HK-2 (cell line): ENCODE data around the gene UVRAG.
"Not testable (repeated sequence)": the region's sequence is repeated elsewhere in the genome, so short reads cannot be mapped to it uniquely, and the experiment has no call there.

Experiments
- DNase-seq: peaks from one replicate; pipeline ENCODE4 v3.0.0-alpha.2; 2018; ENCODE audit not compliant: unreplicated experiment

UVRAG gene

DNA sequence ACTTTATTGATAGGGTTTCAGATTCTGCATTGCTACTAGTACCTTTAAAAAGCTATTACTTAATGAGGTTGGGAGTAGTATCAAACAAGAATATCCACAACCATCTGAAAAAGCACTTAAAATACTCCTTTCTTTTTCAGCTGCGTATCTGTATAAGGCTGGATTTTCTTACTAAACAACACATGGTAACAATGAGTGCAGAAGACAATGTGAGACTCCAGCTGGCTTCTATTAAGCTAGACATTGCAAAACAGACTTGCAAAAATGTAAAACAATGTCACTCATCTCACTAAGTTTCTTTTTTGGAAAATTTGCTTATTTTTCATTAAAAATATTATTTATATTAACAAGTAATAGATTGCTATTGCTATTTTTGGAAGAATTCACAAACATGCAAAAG lies 258.7 kb downstream of the UVRAG start:
- DNase-seq: no peak

DNA sequence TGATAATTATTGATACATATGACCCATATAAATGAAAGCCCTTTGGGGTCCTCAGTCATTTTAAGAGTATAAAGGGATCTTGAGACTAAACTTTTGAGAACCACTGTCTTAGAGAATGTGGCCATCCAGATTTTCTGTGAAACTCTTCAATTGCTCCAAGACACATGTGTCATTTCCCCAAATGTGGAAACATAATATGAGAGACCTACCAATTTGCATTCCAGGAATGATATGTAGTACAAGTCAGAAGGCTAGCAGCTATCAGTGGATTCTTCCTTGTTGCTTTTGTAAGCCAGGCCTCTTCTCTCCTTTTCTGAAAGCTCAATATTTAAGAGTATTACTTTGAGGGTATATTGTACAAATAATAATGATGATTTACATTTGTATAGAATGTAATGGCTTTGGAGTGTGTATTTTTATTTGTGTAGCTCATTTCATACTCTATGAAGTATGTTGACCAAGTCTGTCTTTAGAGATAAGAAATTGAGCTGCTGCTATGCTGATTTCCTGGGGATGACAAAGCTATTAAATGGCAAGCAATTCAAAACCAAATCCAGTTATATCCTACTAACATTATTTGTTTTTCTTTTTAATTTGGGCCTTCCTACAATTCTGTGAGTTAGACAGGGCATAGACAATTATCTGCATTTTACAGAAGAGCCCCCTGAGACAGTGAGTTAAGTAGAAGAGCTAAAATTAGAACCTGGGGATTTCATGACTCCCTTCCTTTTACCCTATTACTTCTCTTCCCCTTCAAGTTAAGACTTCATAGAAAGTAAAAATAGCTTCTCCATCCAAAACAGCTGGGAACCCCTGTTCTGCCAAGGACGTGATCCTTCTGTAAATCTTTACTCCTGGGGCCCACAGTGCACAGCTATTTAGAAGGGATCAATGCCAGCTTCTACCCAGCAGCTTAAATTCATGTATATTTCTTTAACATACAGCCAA lies 259.4 kb downstream of the UVRAG start:
- no peak for DNase-seq

DNA sequence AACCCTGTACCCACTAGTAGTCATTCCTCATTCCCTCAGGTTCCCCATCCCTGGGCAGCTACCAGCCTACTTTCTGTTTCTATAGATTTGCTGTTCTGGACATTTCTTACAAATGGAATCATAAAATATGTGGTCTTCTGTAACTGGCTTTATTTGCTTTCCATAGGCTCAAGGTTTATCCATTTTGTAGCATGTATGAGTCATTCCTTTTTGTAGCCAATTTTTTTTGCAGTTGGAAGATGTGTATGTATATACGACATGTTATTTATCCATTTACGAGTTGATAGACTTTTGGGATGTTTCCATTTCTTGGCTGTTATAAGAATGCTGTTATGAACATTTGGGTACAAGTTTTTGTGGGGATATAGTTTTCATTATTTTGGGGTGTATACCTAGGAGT lies 260.7 kb downstream of the UVRAG start:
- no peak for DNase-seq

DNA sequence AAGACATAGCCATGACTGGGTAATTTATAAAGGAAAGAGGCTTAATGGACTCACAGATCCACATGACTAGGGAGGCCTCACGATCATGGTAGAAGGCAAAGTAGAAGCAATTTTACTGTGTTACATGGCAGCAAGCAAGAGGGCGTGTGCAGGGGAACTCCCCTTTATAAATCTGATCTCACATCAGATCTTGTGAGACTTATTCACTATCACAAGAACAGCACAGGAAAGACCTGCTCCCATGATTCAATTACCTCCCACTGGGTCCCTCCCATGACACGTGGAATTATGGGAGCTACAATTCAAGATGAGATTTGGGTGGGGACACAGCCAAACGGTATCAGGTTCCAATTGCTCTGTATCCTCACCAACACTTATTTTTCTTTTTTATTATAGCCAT lies 261.2 kb downstream of the UVRAG start:
- not testable (repeated sequence) for DNase-seq

DNA sequence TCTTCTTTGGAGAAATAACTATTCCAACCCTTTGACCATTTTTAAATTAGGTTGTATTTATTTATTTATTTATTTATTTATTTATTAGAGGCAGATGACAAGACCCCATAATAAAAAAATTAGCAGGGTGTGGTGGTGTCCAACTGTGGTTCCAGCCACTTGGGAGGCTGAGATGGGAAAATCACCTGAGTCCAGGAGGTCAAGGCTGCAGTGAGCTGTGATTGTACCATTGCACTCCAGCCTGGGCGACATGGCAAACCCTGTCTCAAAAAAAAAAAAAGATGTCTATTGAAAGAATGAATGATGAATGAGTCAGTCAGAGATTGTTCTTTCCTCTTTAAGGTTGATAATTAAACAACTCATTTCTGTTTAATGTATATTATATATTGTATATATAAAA lies 261.7 kb downstream of the UVRAG start:
- no peak for DNase-seq

DNA sequence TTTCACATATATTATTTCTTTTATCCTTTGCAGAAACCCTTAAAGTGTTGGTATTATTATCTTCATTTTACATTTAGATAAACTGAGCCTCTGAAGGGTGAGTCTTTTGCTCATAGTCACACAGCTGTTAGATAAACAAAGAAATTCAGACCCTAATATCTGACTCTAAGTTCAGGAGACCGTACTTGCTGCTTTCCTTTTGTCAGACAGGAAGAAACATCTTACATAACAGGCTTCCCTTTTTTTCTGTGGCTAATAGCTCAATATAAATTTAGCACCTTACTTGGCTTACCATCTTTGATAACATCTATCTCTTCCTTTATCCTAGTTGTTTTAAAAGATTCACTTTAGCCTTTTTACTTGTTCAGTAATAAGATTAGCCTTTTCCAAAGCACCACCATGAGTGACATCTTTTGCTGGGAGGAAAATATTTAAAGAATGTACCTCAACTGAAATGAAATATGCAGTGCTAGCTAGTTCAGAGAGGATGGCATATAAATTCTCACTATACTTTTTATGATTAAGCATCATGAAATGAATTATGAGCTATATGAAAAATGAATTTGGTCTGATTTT lies 262.7 kb downstream of the UVRAG start:
- no peak for DNase-seq

DNA sequence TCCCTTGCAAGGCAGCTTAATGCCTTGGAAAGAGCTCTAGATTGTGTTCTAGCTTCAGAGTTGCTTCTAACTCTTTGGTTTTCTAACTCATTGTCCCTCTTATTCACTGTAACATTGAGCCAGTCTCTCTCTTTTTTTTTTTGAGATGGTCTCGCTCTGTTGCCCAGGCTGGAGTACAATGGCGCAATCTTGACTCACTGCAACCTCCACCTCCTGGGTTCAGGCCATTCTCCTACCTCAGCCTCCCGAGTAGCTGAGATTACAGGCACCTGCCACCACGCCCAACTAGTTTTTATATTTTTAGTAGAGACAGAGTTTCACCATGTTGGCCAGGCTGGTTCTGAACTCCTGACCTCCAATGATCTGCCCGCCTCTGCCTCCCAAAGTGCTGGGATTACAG lies 266.1 kb downstream of the UVRAG start:
- DNase-seq: not testable (repeated sequence)

DNA sequence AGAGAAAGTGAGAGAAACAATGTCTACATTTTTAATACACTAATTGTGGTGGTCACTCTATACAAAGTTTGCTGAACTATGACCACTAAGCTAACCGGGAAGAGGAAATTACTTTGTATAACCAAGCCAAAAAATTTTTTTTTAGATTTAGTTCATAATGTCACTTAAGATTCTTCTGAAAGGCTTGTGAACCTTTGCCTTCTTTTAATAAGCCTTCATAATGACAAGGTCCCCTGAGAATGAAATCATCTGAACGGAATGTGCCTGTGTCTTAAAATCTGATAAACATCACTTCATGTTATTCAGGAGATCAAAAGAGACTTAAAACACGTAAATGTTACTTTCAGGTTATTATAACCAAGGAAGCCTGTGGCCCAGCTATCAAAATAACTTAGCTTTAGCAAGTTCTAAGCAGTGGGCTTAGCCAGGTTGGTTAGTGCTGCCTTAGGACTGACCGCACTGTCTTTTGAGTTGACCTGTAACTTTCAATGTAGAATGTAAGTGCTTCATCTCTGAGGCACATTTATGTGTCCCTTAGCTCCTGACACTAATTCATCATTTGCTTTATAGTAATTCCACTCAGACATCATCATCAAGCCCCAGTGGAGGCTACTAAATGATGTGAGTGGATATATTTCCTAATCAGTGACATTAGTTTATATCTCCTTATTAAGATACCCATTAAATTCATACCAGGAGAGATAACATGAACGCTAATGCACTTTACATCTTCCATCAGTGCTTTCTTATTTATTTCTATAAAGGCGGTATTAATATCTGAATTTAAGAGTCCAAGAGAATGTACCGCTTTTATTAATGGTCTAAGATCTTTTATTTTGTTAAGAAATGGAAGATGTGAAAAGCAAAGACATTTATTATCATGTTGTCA lies 268.8 kb downstream of the UVRAG start:
- no peak for DNase-seq

DNA sequence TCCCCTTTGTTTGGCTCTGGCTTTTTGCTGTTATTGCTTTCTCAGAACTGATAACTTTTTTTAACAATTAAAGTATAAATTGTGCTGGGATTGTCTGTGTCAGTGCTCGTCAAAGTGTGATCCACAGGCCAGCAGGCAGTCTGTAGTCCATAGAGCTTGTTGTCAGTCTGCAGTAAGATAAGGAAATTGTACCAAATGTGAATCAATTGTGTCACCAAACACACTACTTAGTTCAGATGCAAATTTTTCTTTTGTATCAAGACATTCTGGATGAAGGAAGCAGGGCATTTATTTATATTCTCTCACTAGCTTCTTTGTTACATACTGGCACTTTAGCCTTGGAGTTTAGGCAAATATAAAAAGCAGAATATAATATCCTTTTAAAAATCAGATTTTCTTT lies 270.3 kb downstream of the UVRAG start:
- DNase-seq: no peak

DNA sequence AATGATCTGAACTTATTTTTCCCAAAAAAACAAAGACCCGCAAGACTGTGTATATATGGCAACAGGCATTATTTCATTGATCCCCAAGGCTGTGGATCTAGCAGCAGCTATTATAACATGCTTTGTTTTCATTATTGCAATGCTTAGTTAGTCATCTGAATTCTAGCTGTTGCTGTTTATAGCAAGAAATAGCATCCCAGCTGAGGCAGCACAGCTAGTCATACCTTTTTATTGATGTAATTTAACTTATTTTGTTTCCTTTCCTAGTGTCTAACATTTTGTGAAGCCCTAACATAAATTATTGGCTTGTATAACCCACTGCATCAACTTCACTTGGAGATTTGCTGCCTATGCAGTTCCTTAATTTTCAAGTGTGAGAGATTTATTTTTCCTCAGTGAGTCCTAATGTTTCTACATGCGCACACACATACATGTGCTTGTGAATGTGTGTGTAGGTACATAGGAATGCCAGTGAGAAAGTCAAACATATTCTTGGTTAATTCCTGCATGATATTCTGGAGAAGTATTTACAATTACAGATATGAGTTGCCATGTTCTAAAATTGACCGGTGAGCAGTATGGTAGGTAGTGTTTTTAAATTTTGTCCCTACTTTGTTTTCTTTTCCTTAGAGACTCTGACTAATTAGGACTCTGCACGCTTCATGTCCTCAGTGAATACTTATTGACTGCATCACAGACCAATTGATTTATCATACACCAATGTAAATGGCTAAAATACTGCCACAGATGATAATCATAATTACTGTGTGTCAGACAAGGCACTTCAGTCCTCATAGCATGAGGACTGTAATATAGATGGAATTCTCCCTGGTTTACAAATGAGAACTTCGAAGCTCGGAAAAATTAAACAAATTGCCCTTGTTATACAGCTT lies 272.0 kb downstream of the UVRAG start:
- no peak for DNase-seq

DNA sequence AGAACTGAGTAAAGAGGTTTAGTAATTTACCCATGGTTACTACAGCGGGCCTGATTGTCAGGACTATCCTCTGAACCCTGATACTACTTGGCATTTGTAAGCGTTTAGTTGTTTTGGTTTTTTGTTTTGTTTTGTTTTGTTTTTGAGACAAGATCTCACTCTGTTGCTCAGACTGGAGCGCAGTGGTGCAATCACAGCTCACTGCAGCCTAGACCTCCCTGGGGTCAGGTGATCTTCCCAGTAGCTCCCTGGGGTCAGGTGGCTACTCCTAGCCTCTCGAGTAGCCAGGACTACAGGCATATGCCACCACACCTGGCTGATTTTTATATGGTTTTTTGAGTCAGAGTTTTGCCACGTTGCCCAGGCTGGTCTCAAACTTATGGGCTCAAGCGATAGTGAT lies 272.7 kb downstream of the UVRAG start:
- no peak for DNase-seq

DNA sequence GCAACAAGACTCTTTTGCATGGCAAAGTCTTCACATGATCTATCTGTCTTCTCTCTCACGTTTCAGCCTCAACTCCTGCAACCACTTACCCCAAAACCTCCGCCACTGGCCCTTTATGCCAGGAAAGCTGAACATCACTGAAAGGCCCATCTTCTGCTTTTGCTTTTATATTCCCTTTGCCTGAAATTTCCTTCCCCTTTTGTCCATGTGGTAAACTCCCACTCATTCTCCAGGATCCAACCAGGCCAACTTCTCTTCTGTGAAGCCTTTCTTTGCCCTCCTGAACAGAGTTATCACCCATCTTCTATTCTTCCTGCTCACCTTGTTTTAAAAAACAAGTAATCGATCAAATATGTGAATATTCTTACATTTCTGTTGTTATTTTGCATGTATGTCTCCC lies 273.5 kb downstream of the UVRAG start:
- DNase-seq: no peak

DNA sequence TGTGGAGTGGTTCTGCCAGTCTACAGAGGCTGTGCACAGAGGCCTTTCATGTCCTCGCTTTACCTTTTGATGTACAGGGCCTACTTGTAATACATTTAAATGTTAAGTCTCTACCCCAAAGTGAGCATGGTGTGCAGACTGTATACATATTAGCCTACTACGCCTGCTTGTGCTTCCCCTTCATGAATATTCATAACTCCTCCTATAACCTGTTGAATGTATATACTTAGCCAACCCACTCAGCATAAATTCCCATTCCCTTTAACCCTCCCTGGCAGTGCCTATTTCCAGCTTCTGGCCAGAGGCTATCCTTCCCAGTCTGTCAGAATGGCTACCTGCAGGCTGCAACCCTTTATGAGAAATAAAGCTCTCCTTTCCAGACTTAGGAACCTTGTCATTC lies 275.2 kb downstream of the UVRAG start:
- no peak for DNase-seq

DNA sequence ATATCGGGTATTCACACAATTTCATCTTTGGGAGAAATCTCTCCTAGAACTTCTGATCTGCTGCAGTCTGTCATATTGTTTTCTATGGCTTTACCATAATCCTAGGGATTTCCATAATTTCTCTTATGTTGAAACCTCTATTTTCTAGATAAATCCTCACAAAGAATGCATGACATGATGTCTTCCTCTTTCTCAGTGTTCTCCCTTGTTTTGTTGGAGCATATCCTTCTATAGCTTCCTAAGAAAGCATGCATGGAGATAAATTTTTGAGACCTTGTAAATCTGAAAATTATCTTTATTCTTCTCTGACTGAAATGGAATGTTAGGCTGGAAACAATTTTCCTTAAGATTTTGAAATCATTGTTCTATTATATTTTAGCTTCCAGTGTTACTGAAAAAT lies 275.8 kb downstream of the UVRAG start:
- no peak for DNase-seq

DNA sequence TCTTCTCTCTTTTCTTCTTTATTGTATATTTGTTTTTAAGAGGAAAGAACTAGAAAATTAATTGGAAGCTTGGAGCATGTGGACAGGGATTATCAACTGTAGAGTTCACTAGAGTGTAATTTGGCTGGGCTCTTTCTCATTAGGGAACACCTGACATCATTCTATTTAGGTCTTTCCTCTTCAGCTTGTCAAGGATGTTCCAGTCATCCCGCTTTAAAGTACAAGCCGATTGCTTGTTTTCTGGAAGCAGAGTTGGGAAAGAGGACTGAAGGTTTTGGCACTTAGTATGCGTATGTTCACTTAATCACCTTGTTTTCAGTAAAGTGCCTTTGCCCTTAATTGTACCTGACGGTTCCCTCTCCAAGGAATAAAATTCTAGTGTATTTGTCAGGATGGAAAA lies 279.7 kb downstream of the UVRAG start:
- DNase-seq: no peak

DNA sequence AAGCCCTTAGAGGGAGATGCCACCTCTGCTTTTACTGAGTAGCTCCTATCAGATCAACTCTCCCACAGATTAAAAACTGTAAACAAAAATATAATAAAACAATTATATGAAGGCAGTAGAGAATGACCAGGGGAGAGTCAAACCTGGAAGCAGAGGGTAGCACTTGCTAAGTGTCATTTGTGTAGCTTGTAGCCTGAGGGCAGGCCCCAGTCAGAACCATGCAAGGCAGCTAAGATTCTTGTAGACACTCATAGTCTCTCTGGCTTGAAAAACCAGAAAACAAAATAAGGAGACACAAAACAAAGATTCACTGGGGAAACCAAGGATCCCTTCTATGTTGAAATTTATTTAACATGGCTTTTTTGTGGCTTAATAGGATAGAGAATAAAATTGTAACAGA lies 280.9 kb downstream of the UVRAG start:
- no peak for DNase-seq

DNA sequence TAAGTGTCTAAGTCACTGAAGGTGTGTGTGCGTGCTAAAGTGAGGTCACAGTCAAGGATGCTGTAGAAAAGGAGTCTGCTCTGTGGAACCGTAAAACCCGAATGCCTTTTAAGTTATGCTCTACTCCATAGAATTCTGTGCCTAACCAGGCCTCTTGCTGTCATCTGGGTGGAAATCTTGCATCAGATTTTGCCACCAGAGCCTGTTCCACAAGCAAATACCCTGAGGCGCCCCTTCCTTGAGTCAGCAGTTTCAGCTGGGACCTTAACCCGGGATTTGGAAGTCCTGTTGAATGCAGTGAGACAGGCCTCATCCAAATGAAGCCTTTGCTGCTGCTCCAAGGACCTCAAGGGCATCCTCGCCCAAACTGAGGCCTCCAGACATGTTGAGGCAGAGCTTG lies 281.5 kb downstream of the UVRAG start:
- DNase-seq: no peak

DNA sequence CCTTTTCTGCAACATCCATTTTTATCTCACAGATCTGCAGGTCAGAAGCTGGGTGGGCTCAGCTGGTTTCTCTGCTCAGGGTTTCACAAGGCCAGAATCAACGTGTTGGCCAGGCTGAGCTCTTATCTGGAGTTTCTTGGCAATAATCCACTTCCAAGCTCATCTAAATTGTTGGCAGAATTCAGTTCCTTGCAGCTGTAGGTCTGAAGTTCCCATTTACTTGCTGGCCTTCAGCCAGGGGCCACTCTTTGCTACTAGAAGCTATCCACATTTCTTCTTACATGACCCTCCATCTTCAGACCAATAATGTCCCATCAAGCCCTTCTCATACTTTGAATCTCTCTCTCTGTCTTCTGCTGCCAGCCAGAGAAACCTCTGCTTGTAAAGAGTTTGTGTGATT lies 287.8 kb downstream of the UVRAG start:
- no peak for DNase-seq

DNA sequence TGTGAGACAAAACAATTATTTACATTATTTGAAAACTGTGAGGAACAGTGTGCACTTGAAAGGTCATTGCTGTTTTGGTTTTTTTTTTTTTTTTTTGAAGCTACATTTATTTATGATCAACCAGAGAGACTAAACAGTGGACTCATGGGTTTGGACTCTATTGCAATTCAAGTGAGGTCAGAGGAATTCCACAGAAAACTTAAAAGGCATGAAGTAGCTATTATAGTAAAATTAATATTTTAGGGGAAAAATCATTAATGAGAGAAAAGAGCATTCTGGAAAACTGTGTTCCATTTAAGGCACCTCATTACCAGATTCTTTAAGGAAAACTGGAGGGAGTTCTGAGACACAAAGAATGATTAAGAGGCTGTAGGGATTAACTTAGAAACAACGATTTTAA lies 288.4 kb downstream of the UVRAG start:
- DNase-seq: no peak

DNA sequence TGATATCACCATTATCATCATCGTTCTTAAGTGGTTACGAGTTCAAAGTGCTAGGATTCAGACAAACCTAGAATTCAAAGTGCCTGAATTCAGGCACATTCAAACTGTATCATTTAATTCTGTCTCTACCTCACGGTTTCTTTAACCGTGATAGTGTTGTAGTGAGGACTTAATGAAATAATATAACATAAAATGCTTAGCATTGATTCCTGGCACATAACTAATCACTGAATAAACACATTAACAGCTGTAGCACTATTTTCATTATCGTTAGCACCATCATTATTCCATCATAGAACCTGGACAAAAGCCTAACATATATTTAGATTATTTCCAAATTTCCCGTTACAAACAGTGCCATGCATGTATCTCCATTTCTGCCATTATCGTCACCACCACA lies 289.3 kb downstream of the UVRAG start:
- no peak for DNase-seq

DNA sequence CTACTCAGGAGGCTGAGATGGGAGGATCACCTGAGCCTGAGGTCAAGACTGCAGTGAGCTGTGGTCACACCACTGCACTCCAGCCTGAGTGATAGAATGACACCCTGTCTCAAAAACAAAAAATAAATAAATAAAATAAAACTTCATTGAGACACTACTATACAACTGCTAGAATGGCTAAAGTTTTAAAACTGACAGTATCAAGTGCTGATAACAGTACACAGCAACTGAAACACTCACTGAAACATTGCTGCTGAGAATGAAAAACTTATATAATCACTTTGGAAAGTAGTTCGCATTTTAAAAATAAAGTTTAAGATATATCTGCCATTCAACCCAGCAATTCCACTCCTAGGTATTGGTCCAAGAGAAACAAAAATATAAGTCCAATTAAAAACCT lies 290.6 kb downstream of the UVRAG start:
- DNase-seq: no peak

DNA sequence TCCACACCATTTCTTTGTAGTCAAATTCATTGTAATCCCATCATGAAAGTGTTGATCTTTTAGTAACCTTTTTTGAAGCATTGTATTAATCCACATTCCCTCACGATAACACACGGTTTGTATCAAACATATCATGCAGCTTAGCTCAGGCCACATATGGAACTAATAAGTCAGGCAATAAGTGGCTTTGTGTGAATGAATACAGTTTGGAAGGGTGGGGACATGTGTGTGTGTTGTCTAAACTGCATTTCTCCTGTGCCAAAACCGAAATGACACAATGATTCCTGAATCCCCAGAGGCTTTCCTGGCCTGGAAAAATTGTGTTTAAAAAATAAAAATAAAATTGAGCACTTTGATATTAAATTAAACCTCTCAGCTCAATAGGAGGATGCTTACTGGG lies 293.0 kb downstream of the UVRAG start:
- DNase-seq: no peak
